ENCODE data around the gene SPTBN1.

- TF ChIP-seq, protein P1, sequence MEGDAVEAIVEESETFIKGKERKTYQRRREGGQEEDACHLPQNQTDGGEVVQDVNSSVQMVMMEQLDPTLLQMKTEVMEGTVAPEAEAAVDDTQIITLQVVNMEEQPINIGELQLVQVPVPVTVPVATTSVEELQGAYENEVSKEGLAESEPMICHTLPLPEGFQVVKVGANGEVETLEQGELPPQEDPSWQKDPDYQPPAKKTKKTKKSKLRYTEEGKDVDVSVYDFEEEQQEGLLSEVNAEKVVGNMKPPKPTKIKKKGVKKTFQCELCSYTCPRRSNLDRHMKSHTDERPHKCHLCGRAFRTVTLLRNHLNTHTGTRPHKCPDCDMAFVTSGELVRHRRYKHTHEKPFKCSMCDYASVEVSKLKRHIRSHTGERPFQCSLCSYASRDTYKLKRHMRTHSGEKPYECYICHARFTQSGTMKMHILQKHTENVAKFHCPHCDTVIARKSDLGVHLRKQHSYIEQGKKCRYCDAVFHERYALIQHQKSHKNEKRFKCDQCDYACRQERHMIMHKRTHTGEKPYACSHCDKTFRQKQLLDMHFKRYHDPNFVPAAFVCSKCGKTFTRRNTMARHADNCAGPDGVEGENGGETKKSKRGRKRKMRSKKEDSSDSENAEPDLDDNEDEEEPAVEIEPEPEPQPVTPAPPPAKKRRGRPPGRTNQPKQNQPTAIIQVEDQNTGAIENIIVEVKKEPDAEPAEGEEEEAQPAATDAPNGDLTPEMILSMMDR (IDR thresholded peaks at IDR 0.05), result no peak
- TF ChIP-seq POLR2A (IDR thresholded peaks at IDR 0.05), result no peak
Observed at GRCh38 chr2:54595999-54596902, 140.1 kb downstream of the SPTBN1 start.
